SK-N-SH treated with all-trans-retinoic acid at 6 μM for 48 hours (cell line): ENCODE measurements around the gene JCAD.

Source experiments
- ATAC-seq: fragments of 200-7000 bp; cut with Tn5 transposase; 3 replicates; pipeline ENCODE4 v1.9.1; 2020; ENCODE audit warnings: mild to moderate bottlenecking, moderate library complexity
- ARNTL ChIP-seq: fragments of 450-650 bp; formaldehyde crosslinking; IDR thresholded peaks from 2 replicates; pipeline ENCODE4 v1.5.0; 2020; ENCODE audit warnings: low read depth, mild to moderate bottlenecking, moderate library complexity, borderline replicate concordance
- CREB5 ChIP-seq: fragments of 250-450 bp; sonication (Bioruptor Pico); IDR thresholded peaks from 2 replicates; pipeline ENCODE4 v1.5.1; 2020; ENCODE audit warnings: low read depth, mild to moderate bottlenecking, moderate library complexity
- CSDC2 ChIP-seq: fragments of 250-450 bp; sonication (Bioruptor Pico); IDR thresholded peaks from 2 replicates; pipeline ENCODE4 v1.5.0; 2020; ENCODE audit warnings: mild to moderate bottlenecking, moderate library complexity
- CSRNP3 ChIP-seq: fragments of 250-450 bp; sonication (Bioruptor Pico); IDR thresholded peaks from 2 replicates; pipeline ENCODE4 v1.5.1; 2021; ENCODE audit warnings: mild to moderate bottlenecking, moderate library complexity
- ESRRG ChIP-seq: fragments of 250-450 bp; sonication (Bioruptor Pico); IDR thresholded peaks from 2 replicates; pipeline ENCODE4 v1.6.1; 2021; ENCODE audit warnings: mild to moderate bottlenecking
- GLIS3 ChIP-seq: fragments of 250-450 bp; sonication (Bioruptor Pico); IDR thresholded peaks from 2 replicates; pipeline ENCODE4 v1.5.0; 2020; ENCODE audit warnings: mild to moderate bottlenecking, moderate library complexity
- ISL1 ChIP-seq: fragments of 250-450 bp; sonication (Bioruptor Pico); IDR thresholded peaks from 2 replicates; pipeline ENCODE4 v2.1.2; 2022; ENCODE audit warnings: mild to moderate bottlenecking, moderate library complexity
- OSR1 ChIP-seq: fragments of 250-450 bp; sonication (Bioruptor Pico); IDR thresholded peaks from 2 replicates; pipeline ENCODE4 v1.8.0; 2022; ENCODE audit warnings: moderate library complexity, mild to moderate bottlenecking, inconsistent platforms
- PATZ1 ChIP-seq: fragments of 250-450 bp; sonication (Bioruptor Pico); IDR thresholded peaks from 2 replicates; pipeline ENCODE4 v1.8.0; 2020; ENCODE audit warnings: mild to moderate bottlenecking, moderate library complexity, borderline replicate concordance
- RARB ChIP-seq: fragments of 250-450 bp; sonication (Bioruptor Pico); IDR thresholded peaks from 2 replicates; pipeline ENCODE4 v1.8.0; 2021; ENCODE audit warnings: mild to moderate bottlenecking, moderate library complexity
- SNAI2 ChIP-seq: fragments of 250-450 bp; sonication (Bioruptor Pico); IDR thresholded peaks from 2 replicates; pipeline ENCODE4 v1.5.0; 2020; ENCODE audit warnings: mild to moderate bottlenecking, moderate library complexity
- TCF4 ChIP-seq: fragments of 250-450 bp; sonication (Bioruptor Pico); IDR thresholded peaks from 2 replicates; pipeline ENCODE4 v1.8.0; 2021; ENCODE audit warnings: mild to moderate bottlenecking, moderate library complexity, borderline replicate concordance
- TOX ChIP-seq: fragments of 250-450 bp; sonication (Bioruptor Pico); IDR thresholded peaks from 2 replicates; pipeline ENCODE4 v1.8.0; 2021; ENCODE audit warnings: mild to moderate bottlenecking, moderate library complexity, borderline replicate concordance
- TSHZ2 ChIP-seq: fragments of 250-450 bp; sonication (Bioruptor Pico); IDR thresholded peaks from 2 replicates; pipeline ENCODE4 v1.5.0; 2020; ENCODE audit warnings: mild to moderate bottlenecking, moderate library complexity
- ZFP3 ChIP-seq: fragments of 250-450 bp; sonication (Bioruptor Pico); IDR thresholded peaks from 2 replicates; pipeline ENCODE4 v1.5.0; 2020; ENCODE audit warnings: mild to moderate bottlenecking, moderate library complexity
- ZNF565 ChIP-seq: fragments of 450-650 bp; formaldehyde crosslinking; conservative IDR thresholded peaks from 2 replicates; pipeline ENCODE4 v1.5.0; 2020; ENCODE audit warnings: low read depth, mild to moderate bottlenecking, moderate library complexity
- ZNF70 ChIP-seq: fragments of 450-650 bp; formaldehyde crosslinking; IDR thresholded peaks from 2 replicates; pipeline ENCODE4 v1.5.0; 2020; ENCODE audit warnings: mild to moderate bottlenecking, moderate library complexity

JCAD gene

GRCh38 chr10:30029872-30030256 is 29.5 kb downstream of the JCAD start:
- peak; percentile 16; the same call in 1 of the 3 replicates for ATAC-seq
- TF ChIP-seq CSDC2 (CRISPR knock-in tag) (no peak), ESRRG (no peak), CREB5 (no peak), ZNF70 (CRISPR knock-in tag) (no peak), SNAI2 (no peak), PATZ1 (CRISPR knock-in tag) (no peak), GLIS3 (CRISPR knock-in tag) (no peak), TSHZ2 (CRISPR knock-in tag) (no peak), ISL1 (no peak), RARB (no peak)

GRCh38 chr10:30029164-30029871 is 30.1 kb downstream of the JCAD start:
- ATAC-seq: no peak
- TF ChIP-seq ZFP3: no peak

- TF ChIP-seq TCF4 (CRISPR knock-in tag) (no peak), ZNF565 (CRISPR knock-in tag) (no peak), ARNTL (no peak), OSR1 (CRISPR knock-in tag) (no peak)
- no peak for ATAC-seq
Measured at GRCh38 chr10:30028738-30029030, 30.7 kb downstream of the JCAD start.

- no peak for TF ChIP-seq TSHZ2 (CRISPR knock-in tag)
- TF ChIP-seq ZFP3: no peak
- no peak for TF ChIP-seq CSDC2 (CRISPR knock-in tag)
- TF ChIP-seq ESRRG: no peak
- TF ChIP-seq SNAI2: no peak
- no peak for TF ChIP-seq ISL1
- TF ChIP-seq TOX: no peak
- TF ChIP-seq CSRNP3 (CRISPR knock-in tag): no peak
- TF ChIP-seq ARNTL: no peak
- TF ChIP-seq TCF4 (CRISPR knock-in tag): no peak
- ATAC-seq: no peak
Measured at GRCh38 chr10:30028006-30028737, 31.2 kb downstream of the JCAD start.
